Endothelial cell (in vitro differentiated cells): ENCODE data around the gene MARF1. TPM values are rescaled to one million over a fixed set of nuclear protein-coding genes. Genes with fewer than 3 reads are reported as not detected.
"Not testable (repeated sequence)": the region's sequence is repeated elsewhere in the genome, so short reads cannot be mapped to it uniquely, and the experiment has no call there.

ENCODE experiments used
- DNase-seq: peaks from one replicate; pipeline ENCODE4 v3.0.0; 2021; ENCODE audit warnings: low spot score
- H3K27ac Mint-ChIP-seq: one replicate; pipeline ENCODE4 v1.8.0; 2021; ENCODE audit warnings: mixed read lengths, inconsistent platforms; ENCODE audit not compliant: unreplicated experiment
- H3K27me3 Mint-ChIP-seq: one replicate; pipeline ENCODE4 v1.8.0; 2021; ENCODE audit warnings: mild to moderate bottlenecking, moderate library complexity, mixed read lengths, inconsistent platforms; ENCODE audit not compliant: unreplicated experiment
- H3K36me3 Mint-ChIP-seq: one replicate; pipeline ENCODE4 v1.8.0; 2021; ENCODE audit warnings: mild to moderate bottlenecking, low read depth, mixed read lengths, inconsistent platforms; ENCODE audit not compliant: unreplicated experiment
- H3K4me1 Mint-ChIP-seq: one replicate; pipeline ENCODE4 v1.8.0; 2021; ENCODE audit warnings: mild to moderate bottlenecking, mixed read lengths, inconsistent platforms; ENCODE audit not compliant: unreplicated experiment
- H3K4me3 Mint-ChIP-seq: one replicate; pipeline ENCODE4 v1.8.0; 2021; ENCODE audit warnings: mild to moderate bottlenecking, mixed read lengths, inconsistent platforms; ENCODE audit not compliant: unreplicated experiment
- H3K9me3 Mint-ChIP-seq: one replicate; pipeline ENCODE4 v1.8.0; 2021; ENCODE audit warnings: mixed read lengths, inconsistent platforms; ENCODE audit not compliant: unreplicated experiment
- CTCF ChIP-seq: fragments of 200-600 bp; sonication (generic); IDR thresholded peaks from one replicate; pipeline ENCODE4 v1.5.0; 2021; ENCODE audit warnings: antibody characterized with exemption; ENCODE audit not compliant: unreplicated experiment
- total RNA-seq: library from RNA; stranded (reverse); fragmentation: NEBNext Ultra II Directional; extraction: Animal tissue kit (Norgen Biotek cat#: 25700); gene quantifications from one replicate; pipeline ENCODE4 v1.2.1, GENCODE V29; 2021; ENCODE audit not compliant: unreplicated experiment

The MARF1 gene
- total RNA-seq, 1 donor from 2014 or later = 55.2 TPM

- Mint-ChIP-seq H3K9me3 (no peaks in the 10 kb centered on the region), H3K27ac (no peak overlapping the region), H3K4me1 (peaks cover 3% of the 10 kb centered on the region), H3K27me3 (peaks cover 6% of the 10 kb centered on the region), H3K36me3 (no peaks in the 10 kb centered on the region), H3K4me3 (no peak overlapping the region)
- DNase-seq = no peak
- TF ChIP-seq CTCF = no peak
Observed at GRCh38 chr16:15556130-15556529, 86.8 kb downstream of the MARF1 start.

- DNase-seq = no peak
- no peak overlapping the region for H3K27ac Mint-ChIP-seq
- H3K27me3 Mint-ChIP-seq = peaks cover 7% of the 10 kb centered on the region
- no peaks in the 10 kb centered on the region for H3K36me3 Mint-ChIP-seq
- no peak for TF ChIP-seq CTCF
- H3K4me3 Mint-ChIP-seq = no peak overlapping the region
- H3K4me1 Mint-ChIP-seq = peaks cover 4% of the 10 kb centered on the region
- no peaks in the 10 kb centered on the region for H3K9me3 Mint-ChIP-seq
Observed at GRCh38 chr16:15553313-15554088, 89.5 kb downstream of the MARF1 start.

- peaks cover 7% of the 10 kb centered on the region for H3K27me3 Mint-ChIP-seq
- no peak for DNase-seq
- no peak for TF ChIP-seq CTCF
- H3K27ac Mint-ChIP-seq = no peak overlapping the region
- peaks cover 4% of the 10 kb centered on the region for H3K4me1 Mint-ChIP-seq
- no peak overlapping the region for H3K4me3 Mint-ChIP-seq
- no peaks in the 10 kb centered on the region for H3K36me3 Mint-ChIP-seq
- H3K9me3 Mint-ChIP-seq = no peaks in the 10 kb centered on the region
Observed at GRCh38 chr16:15552507-15552906, 90.4 kb downstream of the MARF1 start.

- H3K27me3 Mint-ChIP-seq = peaks cover 2% of the 10 kb centered on the region
- no peaks in the 10 kb centered on the region for H3K9me3 Mint-ChIP-seq
- no peaks in the 10 kb centered on the region for H3K36me3 Mint-ChIP-seq
- DNase-seq = no peak
- TF ChIP-seq CTCF = no peak
- H3K27ac Mint-ChIP-seq = no peak overlapping the region
- H3K4me3 Mint-ChIP-seq = no peak overlapping the region
- H3K4me1 Mint-ChIP-seq = peaks cover 4% of the 10 kb centered on the region
Observed at GRCh38 chr16:15548482-15548891, 94.5 kb downstream of the MARF1 start.

- no peaks in the 10 kb centered on the region for H3K36me3 Mint-ChIP-seq
- H3K4me1 Mint-ChIP-seq = peaks cover 4% of the 10 kb centered on the region
- no peak for DNase-seq
- H3K4me3 Mint-ChIP-seq = no peak overlapping the region
- no peaks in the 10 kb centered on the region for H3K9me3 Mint-ChIP-seq
- H3K27ac Mint-ChIP-seq = no peak overlapping the region
- TF ChIP-seq CTCF = no peak
- peaks cover 2% of the 10 kb centered on the region for H3K27me3 Mint-ChIP-seq
Observed at GRCh38 chr16:15547768-15548096, 95.2 kb downstream of the MARF1 start.

GRCh38 chr16:15547072-15547767 is 95.7 kb downstream of the MARF1 start:
- not testable (repeated sequence) for H3K4me1 Mint-ChIP-seq, H3K9me3 Mint-ChIP-seq, H3K36me3 Mint-ChIP-seq, H3K4me3 Mint-ChIP-seq, H3K27me3 Mint-ChIP-seq, DNase-seq, H3K27ac Mint-ChIP-seq
